GDM1 (cell line): Measurements from ENCODE around the gene GSTK1.
A peak's percentile ranks its signal among the peaks of the same experiment; 100 is the strongest.
"Not testable (repeated sequence)": the region's sequence is repeated elsewhere in the genome, so short reads cannot be mapped to it uniquely, and the experiment has no call there.

Experiments
- DNase-seq: peaks from one replicate; lab custom pipeline; 2025; lab: John Stamatoyannopoulos, UW

GSTK1 gene

GRCh38 chr7:143263266-143264195 lies at the start of gene GSTK1:
TSS of gene GSTK1 (plus strand) at chr7:143263441. CDS start at chr7:143263514, 73 bp downstream.
- DNase-seq, result peak; percentile 73

- DNase-seq, result not testable (repeated sequence)
These were observed 49.8 kb upstream of the GSTK1 start for GRCh38 chr7:143213478-143213877.

- peak; percentile 63 for DNase-seq
These were observed 48.2 kb upstream of the GSTK1 start for GRCh38 chr7:143214789-143215679.

- no peak for DNase-seq
These were observed 47.1 kb upstream of the GSTK1 start for GRCh38 chr7:143216151-143216550.

GRCh38 chr7:143216686-143217085 lies 46.6 kb upstream of the GSTK1 start:
- DNase-seq, result no peak

- DNase-seq, result no peak
These were observed 45.4 kb upstream of the GSTK1 start for GRCh38 chr7:143217806-143218205.

- DNase-seq, result no peak
These were observed 42.0 kb upstream of the GSTK1 start for GRCh38 chr7:143221286-143221685.

- no peak for DNase-seq
These were observed 41.5 kb upstream of the GSTK1 start, which contains the start of gene TAS2R40 for GRCh38 chr7:143221737-143222136. TSS of gene TAS2R40 (plus strand) at chr7:143222037. CDS start at chr7:143222079, 42 bp downstream.

GRCh38 chr7:143222782-143223181 lies 40.5 kb upstream of the GSTK1 start:
- no peak for DNase-seq

GRCh38 chr7:143223784-143224183 lies 39.5 kb upstream of the GSTK1 start:
- DNase-seq, result no peak

GRCh38 chr7:143225047-143225446 lies 38.2 kb upstream of the GSTK1 start:
- no peak for DNase-seq

- no peak for DNase-seq
These were observed 35.4 kb upstream of the GSTK1 start for GRCh38 chr7:143227806-143228205.

- no peak for DNase-seq
These were observed 34.0 kb upstream of the GSTK1 start for GRCh38 chr7:143229054-143229790.

- no peak for DNase-seq
These were observed 32.4 kb upstream of the GSTK1 start for GRCh38 chr7:143230602-143231457.

GRCh38 chr7:143233816-143234532 lies 29.3 kb upstream of the GSTK1 start:
- DNase-seq, result no peak

GRCh38 chr7:143234533-143234875 lies 28.7 kb upstream of the GSTK1 start:
- no peak for DNase-seq

- DNase-seq, result no peak
These were observed 27.7 kb upstream of the GSTK1 start for GRCh38 chr7:143235561-143235960.

- DNase-seq, result no peak
These were observed 26.7 kb upstream of the GSTK1 start for GRCh38 chr7:143236408-143236990.

- no peak for DNase-seq
These were observed 25.9 kb upstream of the GSTK1 start for GRCh38 chr7:143237366-143237765.
